ACHN (cell line): ENCODE results near the gene S100A7A.
"Not testable (repeated sequence)": the region's sequence is repeated elsewhere in the genome, so short reads cannot be mapped to it uniquely, and the experiment has no call there.

ENCODE experiments used
- DNase-seq: peaks from one replicate; pipeline ENCODE4 v3.0.0-alpha.2; 2015
- in situ Hi-C: cut with HindIII; loops from 2 replicates; pipeline ENCODE4 v1.10.0; 2017; ENCODE audit warnings: low sequenced_read_pairs, low pct_ligation_motif_present, low pct_unique_long_range_greater_than_20kb

S100A7A gene

DNA sequence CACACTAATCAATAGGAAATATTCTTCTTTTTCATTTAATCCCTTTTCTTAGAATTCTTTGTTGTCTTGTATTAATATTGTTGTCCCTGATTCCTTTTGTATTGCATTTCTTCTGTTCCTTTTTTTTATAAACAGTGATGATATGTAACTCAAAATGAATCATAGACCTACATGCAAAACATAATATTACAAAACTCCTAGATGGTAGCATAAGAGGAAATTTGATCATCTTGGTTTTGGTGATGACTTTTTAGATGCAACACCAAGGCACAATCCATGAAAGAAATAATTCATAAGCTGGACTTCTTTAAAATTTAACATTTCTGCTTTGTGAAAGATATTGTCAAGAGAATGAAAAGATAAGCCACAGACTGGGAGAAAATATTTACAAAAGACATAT, 2.4 kb upstream of the S100A7A start:
- DNase-seq, in situ Hi-C loops: not testable (repeated sequence)

DNA sequence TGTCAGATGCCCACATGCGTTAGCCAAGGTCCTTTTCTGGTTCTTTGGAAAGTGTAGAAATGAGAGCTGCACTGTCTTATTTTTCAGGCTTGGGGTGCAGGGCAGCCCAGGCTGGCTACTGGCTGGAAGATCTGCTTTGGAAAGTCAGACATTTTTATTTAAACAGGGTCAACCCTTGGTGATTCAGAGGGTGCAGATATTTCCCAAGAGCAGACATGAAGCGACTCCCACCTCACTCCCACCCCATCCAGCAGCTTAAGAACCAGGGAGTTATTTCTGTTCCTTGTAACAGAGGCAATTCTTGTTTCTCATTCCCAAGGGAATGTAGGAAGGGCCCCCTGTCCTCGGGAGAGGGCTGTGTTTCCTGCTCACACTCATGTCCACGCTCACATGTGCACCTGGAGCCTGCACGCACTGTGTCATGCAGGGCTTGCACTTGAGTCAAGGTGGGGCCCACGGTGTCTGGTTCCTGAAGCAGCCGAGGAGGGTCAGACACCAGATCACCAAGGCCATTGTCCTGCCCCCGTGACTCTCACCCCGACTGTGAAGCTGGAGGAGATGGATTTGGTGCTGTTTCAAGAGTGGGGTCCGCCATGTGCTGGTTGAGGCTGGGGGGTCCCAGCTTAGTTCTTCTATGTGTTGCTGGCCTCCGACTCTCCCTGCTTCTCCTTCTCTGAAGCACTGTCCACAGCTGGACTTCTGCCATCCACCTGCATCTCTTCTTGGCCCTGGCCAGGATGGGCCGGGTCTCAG, 992 bp downstream of the S100A7A start:
- in situ Hi-C loops: no loop called here
- DNase-seq: no peak

DNA sequence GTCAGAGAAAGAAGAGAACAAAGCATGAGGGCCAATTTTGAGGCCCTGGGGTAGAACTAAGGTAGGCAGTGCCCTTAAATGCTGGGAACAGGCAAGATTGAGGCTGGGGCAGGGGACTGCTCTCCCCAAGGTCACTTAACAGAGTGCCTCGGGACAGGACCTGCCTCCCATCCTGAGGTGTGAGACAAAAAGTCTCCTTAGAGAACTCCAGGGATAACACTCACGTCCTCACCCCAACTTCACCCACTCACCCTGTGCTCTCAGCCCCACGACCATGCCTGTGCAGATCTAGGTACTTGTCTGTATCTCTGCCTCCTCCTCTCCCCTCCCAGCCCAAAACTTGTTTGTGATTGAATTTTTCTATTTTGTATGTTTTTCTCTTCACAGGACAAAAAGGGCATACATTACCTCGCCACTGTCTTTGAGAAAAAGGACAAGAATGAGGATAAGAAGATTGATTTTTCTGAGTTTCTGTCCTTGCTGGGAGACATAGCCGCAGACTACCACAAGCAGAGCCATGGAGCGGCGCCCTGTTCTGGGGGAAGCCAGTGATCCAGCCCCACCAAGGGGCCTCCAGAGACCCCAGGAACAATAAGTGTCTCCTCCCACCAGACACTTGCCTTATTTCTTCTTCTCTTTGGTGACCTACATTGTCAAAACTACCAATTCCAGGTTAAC, 2.6 kb downstream of the S100A7A start:
- in situ Hi-C loops, DNase-seq: not testable (repeated sequence)

- DNase-seq, in situ Hi-C loops: not testable (repeated sequence)
Observed at GRCh38 chr1:153419436-153419793, 3.1 kb downstream of the S100A7A start.

- DNase-seq: no peak
- in situ Hi-C loops: no loop called here
Observed at GRCh38 chr1:153420306-153420705, 4.0 kb downstream of the S100A7A start.

GRCh38 chr1:153422450-153423068, 6.2 kb downstream of the S100A7A start:
- peak; percentile 77 for DNase-seq
- in situ Hi-C loops: no loop called here

- DNase-seq: no peak
- in situ Hi-C loops: no loop called here
Observed at GRCh38 chr1:153426809-153427208, 10.5 kb downstream of the S100A7A start.

DNA sequence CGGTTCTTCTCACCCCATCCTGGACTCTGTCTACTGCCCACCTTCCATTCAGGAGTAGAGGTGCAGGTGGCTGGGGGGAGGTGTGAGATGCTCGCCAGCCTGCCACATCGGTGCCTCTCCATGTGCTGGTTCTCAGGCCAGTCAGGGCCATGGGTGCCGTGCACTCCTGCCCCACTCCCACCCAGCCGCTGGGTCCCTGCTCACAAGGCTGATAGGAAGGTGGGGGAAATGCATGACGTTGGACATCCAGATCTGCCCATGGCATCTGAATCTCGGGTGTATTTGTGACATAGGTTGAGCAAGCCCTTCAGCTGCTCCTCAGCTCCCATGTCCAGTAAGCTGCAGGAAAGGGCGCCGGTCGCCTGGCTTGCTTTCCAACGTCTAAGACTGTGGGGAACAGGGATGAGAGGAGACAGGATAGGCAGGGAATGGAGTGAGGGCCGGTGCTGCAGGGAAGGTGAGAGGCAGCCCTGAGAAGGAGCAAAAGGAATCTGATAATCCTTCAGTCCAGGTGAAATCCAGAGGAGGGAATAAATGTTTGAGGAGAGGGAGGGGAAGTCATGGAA, 11.8 kb downstream of the S100A7A start:
- in situ Hi-C loops: no loop called here
- no peak for DNase-seq

- no peak for DNase-seq
- in situ Hi-C loops: no loop called here
Observed at GRCh38 chr1:153428791-153429190, 12.5 kb downstream of the S100A7A start.

DNA sequence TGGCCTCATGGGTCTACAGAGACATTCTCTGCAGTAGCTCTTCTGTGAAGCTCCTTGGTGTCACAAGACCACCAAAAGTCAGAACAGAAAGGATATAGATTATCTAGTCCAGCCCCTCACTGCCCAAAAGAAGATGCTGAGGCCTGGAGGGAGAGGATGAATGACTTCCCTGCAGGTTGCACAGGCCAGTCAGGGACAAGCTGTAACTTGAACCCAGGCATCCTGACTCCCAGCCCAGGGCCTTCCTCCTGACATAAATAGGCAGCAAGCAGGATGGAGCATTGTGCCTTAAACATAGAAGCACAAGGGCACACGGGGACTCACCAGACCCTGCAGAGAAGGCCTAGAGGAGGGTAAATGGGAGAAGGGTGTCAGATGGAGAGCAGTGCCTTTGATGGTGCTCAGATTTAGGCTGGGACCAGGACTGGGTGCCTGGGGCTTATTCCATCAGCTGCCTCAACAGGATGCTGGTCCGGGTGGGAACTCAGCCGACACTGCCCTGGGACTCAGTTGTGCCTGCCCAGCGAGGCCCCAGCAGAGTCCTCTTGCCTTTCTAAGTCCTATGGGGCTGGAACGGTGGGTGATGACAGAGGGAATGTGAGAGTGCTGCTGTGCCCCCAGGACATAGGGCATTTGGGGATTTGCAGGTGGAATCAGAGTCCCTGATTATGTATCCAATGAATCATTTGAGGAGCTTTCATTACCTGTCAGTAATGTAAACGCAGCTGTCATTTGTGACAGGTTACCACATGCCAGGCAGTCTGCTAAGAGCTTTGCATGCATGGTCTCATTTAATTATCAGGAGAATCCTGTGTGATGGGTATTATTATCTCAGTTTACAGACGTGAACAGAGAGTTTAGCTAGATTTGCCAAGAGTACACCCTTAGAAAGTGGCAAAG, 13.2 kb downstream of the S100A7A start:
- no peak for DNase-seq
- in situ Hi-C loops: no loop called here

- in situ Hi-C loops: no loop called here
Observed at GRCh38 chr1:153430166-153430553, 13.8 kb downstream of the S100A7A start.

GRCh38 chr1:153430561-153430960, 14.2 kb downstream of the S100A7A start:
- in situ Hi-C loops: no loop called here
- no peak for DNase-seq

More at GRCh38 chr1:153430166-153430553, 13.8 kb downstream of the S100A7A start:
- no peak for DNase-seq

DNA sequence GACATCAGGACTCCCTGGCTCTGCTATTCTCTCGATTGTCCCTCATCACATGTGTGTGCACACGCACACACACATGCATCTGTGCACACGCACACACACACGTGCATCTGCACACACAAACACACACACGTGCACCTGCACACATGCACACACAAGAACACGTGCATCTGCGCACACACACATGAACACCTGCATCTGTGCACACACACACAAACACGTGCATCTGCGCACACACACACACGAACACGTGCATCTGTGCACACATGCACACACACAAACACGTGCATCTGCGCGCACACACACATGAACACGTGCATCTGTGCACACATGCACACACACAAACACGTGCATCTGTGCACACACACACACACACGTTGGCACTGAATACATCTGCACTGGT, 14.7 kb downstream of the S100A7A start:
- no peak for DNase-seq
- in situ Hi-C loops: no loop called here

DNA sequence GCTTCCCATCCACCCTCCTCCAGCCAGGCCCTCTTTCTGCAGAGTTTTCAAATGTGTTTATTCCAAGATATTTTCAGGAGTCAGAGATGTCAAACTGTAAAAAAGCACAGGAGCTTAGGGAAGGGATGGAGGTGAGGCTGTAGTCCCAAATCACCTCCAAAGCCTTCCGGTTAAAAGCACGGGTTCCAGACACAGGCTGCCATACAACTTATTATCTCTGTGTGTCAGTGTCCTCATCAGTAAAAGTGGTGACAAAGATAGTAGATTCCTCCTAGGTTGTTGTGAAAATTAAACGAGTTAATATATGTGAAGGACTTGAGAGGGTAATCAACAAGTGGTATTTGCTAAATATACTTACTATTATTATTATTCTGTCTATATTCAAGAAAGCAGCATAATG, 15.1 kb downstream of the S100A7A start:
- no peak for DNase-seq
- in situ Hi-C loops: no loop called here

DNA sequence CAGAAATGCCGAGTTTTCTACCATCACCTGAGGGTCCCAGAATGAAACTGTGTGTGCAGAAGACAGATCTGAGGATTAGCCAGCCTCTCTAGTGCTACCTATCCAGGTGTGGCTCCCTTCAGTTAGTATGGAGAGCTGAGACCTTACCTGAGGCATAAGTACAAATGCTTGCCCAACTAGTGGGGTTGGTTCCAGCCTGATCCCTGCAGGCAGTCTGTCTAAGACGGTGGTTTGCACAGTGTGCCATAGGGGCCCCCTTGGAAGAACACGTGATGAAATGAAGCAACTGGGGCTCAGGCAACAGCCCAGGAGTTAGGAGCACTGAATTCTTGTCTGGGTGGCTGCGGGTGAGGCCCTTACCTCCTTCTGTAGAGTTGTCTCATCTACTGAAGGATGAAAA, 15.6 kb downstream of the S100A7A start:
- DNase-seq: no peak
- in situ Hi-C loops: no loop called here

DNA sequence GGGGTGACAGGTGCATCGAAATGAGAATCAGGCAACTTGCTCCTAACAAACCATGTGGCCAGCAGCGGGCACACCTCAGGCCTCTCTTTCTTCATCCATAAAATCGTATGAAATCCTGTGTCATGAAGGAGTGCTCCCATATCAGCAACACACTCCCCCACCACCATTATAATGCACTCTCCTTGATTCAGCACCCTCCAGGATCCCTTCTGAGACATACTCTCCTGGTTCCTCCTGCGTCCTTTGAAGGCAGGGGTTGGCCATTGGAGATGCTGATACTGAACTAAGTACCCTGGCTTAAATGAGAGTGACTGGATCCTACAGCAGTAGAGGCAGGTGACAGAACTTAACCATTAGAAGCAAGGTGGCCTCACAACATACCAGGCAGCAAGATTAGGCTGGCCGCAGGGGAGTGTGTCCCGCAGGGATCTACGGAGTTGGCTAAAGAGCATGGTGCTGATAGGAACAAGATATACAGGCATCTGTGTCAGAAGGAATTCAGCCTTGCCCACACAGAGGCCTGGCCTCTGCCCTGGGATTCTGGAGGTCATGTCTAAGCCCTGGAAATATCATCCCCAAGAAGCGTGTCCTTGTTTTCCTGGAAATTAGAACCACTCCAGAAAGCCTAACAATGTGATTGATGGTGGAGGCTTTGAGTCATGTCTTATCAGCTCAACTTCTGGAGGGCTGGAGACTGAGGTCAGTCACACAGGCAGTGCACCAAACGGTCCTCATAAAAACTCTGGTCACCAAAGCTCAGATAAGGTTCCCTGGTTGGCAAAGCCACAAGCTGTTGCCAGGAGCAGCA, 16.8 kb downstream of the S100A7A start:
- in situ Hi-C loops: no loop called here
- DNase-seq: no peak

DNA sequence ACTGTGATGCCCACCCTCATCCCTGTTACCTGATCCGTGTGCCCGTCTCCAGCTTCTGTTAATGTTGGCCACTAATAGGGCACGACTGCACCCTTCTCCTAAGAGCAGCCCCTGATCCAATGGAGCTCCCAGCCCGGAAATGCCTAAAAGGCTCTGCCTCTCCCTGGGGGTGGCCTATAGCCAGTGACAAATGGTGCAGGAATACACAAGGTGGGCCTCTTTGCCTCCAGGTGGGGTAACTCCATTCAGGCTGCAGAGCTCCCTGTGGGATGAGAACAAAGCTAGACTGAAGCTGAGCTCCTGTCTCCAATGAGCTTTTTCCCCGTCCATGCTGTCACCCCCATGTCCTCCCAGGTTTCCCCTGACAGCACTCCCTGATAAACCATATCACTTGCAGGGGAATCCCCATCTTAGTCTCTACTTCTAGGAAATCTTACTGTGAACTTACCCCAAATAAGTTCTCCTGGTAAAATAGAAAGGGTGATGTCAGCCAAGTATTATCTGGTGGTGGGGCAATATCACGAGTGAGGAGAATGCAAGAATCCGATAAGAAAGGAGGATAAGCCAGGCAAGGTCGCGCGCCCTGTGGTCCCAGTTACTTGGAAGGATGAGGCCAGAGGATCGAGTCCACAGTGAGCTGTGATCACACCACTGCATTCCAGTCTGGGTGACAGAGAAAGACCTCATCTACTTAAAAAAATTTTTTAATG, 18.6 kb downstream of the S100A7A start:
- DNase-seq: no peak
- in situ Hi-C loops: no loop called here
